Hepatic stellate cell (primary cell): ENCODE results near the gene CDH23.

Experiments
- DNase-seq: peaks from one replicate; pipeline ENCODE4 v3.0.0; 2011; ENCODE audit warnings: low spot score

Gene CDH23

GRCh38 chr10:71516890-71517289, 120.2 kb downstream of the CDH23 start:
- no peak for DNase-seq

DNA sequence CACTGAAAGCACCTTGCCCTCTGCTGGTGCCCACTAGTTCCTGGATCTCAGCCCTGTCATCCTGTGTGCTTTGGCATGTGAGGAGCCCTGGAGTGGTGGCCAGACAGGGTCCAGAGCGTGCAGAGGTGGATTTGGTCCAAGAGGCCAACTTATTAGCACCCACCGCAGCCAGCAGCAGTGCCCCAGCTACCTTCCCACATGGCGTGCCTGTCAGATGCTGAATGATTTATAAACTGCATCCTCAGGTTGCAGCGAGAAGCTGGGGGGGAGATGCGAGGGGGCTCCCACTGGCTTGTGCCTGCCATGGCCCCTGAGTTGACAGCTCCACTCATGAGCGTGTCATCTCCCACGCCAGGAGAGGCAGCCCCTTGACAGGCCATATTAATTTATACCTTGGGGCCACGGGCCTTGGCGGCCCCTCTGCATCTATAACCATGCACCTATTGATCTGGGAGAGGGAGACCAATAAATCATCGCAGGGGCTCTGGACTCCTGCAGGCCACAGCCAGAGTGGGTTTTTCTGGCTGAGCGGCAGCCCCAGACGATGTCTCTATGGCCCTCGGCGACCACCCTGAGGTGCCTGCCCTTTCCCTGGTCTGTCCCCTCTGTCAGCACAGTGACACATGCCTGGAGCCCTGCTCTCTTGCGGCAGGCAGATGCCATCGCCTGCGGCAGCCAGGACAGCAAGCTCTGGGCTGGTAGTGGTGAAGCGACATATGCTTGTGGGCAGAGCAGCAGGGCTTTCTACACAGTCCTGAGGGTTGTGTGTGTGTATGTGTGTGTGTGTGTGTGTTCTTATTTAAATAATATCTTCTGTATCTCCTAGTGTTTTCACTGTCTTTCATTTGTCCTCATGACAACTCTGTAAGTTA, 120.8 kb downstream of the CDH23 start:
- DNase-seq: no peak

DNA sequence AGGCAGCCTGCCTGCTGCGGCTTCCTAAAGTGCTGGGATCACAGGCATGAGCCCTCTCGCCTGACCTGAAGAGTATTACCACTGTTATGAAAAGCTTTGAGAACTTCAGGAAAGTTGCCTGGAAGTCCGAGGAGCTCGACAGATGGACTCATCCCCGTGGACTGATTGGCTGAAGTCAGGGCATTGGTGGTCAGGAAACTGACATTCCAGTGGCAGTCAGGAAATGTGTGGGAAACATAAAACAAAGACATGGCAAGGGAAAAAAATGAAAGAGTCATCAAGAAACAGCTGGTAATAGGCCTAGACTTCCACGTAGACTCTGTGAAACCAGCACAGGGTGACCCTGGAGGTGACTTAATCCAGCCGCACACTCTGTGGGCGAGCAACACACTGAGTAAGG, 123.3 kb downstream of the CDH23 start:
- DNase-seq: no peak

DNA sequence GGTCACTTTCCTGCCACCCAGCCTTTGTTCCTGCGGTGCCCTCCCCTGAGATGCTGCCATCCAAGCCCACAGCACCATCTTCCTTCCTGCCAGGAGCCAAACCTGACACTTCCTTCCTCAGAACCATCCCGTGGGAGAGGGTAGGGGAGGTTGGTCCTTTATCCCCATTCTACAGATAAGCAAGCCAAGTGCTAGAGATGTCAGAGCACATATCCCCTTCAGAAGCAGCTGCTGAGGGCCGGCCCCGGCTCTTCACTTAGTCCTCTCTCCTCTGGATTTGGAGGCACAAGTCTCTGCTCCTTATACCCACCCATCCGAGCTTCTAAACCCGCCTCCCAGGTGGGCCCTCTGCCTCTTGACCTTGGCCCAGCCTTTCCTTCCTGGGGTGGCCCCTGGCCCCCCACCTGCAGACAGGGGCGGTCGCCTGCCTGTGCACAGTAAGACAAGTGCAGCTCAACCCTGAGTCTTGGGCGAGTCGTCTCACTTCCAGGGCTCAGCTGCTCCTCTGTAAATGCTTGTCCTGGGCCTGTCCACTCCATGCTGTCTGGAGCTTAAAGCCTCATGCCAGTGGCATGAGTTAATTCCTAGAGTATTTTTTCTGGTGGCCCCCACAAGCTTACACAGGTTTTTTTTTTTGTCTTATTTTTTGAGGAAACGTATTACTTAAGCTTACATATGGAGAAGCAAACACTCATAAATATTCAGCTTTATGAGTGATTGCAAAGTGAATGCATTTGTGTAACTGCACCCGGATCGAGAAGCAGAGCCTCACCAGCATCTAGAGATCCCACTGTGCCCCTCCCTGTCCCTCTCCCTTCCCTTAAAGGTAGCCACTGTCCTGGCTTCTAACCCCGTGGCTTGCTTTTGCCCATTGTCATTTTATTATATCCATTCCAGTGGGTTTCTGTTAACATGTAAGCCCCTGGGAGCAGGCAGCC, 125.1 kb downstream of the CDH23 start:
- DNase-seq: no peak

GRCh38 chr10:71522442-71523144, 125.9 kb downstream of the CDH23 start:
- DNase-seq: no peak

- no peak for DNase-seq
Measured at GRCh38 chr10:71523756-71524155, 127.0 kb downstream of the CDH23 start.

DNA sequence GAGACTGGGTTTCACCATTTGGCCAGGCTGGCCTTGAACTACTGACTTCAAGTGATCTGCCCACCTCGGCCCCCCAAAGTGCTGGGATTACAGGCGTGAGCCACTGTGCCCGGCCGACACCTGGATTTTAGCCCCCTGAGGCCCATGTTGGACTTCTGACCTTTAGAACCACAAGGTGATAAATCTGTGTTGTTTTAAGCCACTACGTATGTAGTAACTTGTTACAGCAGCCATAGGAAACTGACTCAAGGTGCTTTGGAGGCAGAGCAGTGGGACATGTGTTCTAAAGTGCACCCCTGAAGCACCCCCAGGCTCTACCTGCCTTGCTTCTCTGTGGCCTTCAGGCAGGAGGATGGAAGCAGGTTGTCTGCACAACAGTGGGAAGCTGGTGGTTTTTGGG, 128.4 kb downstream of the CDH23 start:
- DNase-seq: no peak

DNA sequence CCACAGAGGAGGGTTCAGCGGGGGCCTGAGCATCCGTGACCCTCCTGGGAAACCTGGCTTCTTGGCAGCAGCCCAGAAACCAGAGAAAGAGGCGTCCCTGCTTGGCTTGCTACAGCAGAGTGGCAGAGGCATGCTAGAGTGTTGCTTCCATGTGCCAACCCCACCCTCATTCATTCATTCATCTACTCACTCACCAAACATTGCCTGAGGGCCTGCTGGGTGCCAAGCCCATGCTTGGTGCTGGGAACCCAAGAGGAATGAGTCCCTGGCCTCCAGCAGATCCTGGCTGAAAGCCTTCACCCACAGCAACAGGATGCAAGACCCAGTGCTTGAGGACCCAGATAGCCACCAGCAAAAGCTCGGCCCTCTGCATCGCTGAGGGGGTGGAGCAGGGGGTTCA, 129.0 kb downstream of the CDH23 start:
- DNase-seq: no peak

DNA sequence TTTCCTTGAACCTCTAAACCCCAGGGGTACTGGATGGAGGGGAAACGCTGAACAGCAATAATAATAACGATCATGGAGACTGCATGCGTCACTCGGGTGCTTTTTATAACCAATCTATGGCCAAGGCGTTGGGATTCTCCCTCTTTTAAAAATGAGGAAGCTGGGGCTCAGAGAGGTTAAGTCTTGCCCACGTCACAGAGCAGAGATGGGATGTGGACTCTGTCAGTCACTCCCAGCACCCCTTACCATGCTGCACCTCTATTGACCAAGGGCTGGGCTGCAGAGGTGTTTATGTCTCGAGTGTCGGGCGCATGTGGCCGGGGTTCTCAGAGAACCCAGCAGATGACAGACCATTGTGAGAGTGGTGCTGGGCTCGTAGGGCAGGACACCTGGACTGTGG, 129.9 kb downstream of the CDH23 start:
- DNase-seq: no peak

GRCh38 chr10:71527135-71527534, 130.4 kb downstream of the CDH23 start:
- DNase-seq: no peak

DNA sequence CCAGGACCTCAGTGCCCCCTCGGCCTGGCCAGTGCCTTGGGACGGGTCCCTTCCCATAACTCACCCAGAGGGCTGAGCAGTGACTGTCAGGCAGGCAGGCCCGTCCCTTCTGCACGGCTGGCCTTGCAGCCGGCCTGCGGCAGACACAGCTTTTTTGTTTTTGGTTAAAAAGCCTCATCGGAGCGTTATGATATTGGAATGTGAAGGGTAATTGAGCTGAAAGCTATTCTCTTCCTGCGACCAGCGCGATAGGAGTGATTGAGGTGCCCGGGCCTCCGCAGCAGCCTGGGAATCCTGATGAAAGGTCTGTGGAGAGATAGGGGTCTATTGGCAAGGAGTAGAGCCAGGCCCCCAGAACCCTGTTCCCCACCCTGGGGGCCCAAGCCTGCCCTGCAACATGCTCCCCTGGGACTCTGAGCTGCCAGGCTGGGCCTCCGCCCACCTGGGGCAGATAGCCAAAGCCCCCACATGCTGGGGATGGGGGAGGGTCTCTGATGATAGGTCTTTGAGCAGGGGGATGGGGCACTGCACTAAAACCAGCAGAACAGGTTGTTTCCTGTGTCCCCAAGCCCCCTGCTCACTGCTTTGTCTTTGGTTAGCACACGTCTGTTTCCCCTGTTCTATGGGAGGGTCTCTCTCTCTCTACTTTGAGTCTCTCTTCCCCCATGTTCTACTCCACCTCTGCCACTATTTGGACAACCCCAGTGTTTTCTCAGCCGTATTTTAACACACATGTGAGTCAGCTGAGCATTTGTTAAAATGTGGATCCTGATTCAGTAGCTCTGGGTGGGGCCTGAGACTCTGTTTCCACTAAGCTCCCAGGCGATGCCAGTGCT, 131.9 kb downstream of the CDH23 start:
- DNase-seq: no peak

DNA sequence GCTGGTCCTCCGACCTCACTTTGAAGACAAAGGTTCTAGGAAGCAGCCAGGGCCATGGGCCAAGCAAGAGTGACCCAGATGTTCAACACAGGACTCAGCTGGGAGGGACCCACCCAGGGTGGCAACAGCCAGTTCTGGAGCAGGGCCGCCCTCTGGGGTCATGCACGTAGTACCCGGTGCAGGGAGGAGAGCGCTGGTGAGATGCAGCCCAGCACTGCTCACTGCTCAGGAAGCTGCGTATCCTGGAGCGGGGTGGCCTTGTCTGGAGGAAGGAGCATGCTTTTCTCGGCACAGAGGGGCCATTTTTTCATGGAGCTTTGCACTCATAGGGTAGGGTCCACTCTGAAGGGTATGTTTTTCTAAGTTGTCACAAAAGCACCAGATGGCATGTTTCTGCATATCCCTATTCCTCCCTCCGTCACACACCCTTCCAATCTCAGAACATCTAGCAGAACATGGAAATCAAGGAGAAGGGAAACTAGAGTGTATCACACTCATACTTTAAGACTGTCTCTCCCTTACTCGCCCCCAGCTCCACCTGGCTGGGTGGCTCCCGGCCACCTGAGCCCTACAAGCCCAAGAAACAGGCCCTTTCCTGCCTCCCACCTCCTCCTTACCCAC, 132.6 kb downstream of the CDH23 start:
- DNase-seq: no peak

GRCh38 chr10:71530781-71531180, 134.1 kb downstream of the CDH23 start:
- no peak for DNase-seq

GRCh38 chr10:71531485-71532446, 135.0 kb downstream of the CDH23 start:
- DNase-seq: no peak

DNA sequence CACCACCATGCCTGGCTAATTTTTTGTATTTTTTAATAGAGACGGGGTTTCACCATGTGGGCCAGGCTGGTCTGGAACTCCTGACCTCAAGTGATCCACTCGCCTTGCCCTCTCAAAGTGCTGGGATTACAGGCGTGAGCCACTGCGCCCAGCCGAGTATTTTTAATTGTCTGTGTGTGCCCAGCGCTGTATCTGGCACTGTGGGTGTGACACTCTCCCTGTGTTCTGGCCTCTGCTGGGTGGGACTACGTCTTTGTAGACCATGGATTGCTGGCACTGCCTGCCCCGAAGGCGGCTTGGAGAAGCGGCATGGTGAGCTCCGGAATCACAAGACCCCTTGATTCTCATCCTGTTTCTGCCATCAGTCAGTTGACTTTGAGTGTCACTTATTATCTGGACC, 136.2 kb downstream of the CDH23 start:
- no peak for DNase-seq

DNA sequence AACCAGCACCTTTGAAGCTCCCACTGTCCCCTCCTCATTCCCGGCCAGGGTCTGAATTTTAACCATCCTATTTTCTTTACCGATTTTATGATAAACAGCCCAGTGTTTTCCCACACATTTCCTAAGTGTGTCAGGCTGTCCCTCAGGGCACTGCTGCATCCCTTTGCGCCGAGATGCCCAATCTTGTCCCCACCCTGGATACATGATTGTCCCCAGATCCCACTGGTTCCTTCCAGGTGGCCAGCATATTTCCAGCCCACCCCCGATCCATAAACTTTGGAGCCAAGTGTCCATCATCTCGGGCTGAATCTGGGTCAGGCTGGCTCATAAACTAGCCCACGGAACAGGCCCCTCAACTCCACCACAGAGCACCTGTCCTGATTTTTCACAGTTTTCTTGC, 137.2 kb downstream of the CDH23 start:
- no peak for DNase-seq

GRCh38 chr10:71534568-71535194, 138.0 kb downstream of the CDH23 start:
- no peak for DNase-seq

DNA sequence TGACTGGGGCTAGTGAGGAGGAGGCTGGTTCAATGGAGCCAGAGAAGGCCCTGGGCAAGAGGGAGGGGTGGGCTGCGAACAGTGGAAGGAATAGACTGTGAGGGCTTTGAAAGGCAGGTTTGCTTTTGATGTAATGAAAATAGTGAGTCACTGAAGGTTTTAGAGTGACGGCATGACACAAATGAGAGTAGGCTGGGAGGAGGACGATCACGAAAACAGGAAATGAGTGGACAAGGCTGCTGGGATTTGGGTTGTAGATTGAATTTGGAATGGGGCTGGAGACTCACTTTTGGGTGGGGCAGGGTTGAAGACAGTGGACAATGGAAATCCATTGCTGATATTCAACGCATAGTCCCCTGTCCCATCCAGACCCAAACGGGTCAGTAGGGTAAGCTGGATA, 139.6 kb downstream of the CDH23 start:
- DNase-seq: no peak

DNA sequence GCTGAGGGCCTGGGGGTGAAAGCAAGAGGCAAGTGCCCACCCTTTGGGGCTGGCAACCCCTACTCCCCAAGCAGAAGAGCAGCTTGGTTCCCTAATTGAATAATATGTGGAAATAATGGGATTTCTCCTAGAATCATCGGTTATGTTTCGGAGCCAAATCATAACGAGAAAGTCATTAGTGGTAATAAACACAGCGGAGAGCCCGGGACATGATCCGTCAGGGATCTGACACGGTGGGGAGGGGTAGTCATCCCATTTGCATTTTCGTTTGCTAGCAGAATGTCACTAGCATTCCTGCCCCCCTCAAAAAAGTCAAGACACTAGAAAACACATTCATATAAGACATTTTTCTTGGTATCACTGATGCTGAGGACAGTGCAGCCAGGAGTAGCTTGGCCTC, 140.4 kb downstream of the CDH23 start:
- DNase-seq: no peak
